CD4-positive, alpha-beta T cell treated with Interleukin-2 at 100 ng/mL for 4 hours (primary cell): ENCODE measurements around the gene ADH7.

Experiments
- DNase-seq: peaks from one replicate; pipeline ENCODE4 v3.0.0-alpha.2; 2020; ENCODE audit warnings: low spot score

Gene ADH7

GRCh38 chr4:99435154-99435553 is at the start of gene ADH7:
Gene ADH7, minus strand, starts transcription at chr4:99435342. Its CDS starts 109 bp downstream, at chr4:99435233.
- no peak for DNase-seq

GRCh38 chr4:99483636-99484035 is 48.5 kb upstream of the ADH7 start:
- no peak for DNase-seq

- DNase-seq, result no peak
These were observed 38.0 kb upstream of the ADH7 start for GRCh38 chr4:99473131-99473530.

- no peak for DNase-seq
These were observed 36.8 kb upstream of the ADH7 start for GRCh38 chr4:99471896-99472295.

- no peak for DNase-seq
These were observed 36.2 kb upstream of the ADH7 start for GRCh38 chr4:99471349-99471748.

DNA sequence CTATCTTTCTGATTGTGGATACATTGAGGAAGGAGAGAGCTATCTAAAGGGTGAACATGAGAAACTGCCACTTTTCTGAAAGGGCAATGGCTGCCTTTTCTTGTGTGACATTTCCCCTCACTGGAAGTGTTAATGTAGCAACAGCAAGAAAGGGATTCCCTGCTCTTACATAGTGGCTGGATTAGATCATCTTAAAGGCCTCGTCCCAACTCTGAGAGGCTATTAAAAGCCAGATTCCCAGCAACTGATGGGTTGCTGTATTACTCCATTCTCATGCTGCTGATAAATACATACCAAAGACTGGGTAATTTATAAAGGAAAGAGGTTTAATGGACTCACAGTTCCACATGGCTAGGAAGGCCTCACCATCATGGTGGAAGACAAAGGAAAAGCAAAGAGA is 33.7 kb upstream of the ADH7 start:
- no peak for DNase-seq

DNA sequence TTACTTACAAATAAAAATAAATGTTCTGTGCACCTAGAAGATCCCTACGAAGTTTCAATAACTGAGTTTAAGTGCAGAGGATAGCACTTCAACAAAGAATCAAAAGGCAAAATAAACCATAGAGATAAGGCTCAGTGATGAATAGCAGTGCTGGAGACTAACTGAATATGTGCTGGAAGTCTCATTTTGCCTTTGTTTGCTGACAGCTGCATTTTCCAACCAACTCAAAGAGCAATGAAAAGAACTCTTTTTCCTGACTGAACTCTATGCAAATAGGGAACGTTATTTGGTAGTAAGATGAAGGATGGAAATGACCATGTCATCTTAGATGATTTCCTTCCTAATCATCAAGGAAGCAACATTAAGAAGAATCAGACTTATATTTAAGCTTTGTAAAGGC is 32.7 kb upstream of the ADH7 start:
- no peak for DNase-seq

- DNase-seq, result no peak
These were observed 28.4 kb upstream of the ADH7 start for GRCh38 chr4:99463566-99463965.

DNA sequence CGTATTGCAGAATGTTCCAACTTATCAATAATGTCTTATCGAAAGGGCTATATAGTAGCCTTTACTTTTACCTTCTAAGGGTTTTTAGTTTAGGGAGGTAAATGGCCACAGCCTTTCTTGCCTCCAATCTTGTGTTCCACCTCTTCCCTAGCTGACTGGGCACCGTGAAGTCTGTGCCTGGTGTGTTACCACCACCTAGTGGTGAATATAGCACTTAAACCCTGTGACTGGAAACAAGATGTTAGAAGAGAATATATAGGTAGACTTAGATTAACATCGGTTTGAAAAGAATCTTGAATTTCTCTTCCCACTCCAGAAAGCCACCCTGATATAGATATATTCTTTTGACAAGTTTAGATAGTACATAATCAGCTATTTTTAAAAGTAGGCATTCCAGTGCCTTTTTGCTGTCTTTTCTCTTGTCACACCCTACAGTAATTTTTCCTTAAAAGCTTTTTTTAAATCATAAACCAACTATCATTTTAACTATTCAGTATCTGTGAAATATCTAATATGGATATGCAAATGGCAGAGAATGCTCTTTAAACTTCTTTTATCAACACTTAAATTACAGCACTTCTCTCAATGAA is 27.8 kb upstream of the ADH7 start:
- peak; percentile 58 for DNase-seq

- DNase-seq, result no peak
These were observed 26.7 kb upstream of the ADH7 start for GRCh38 chr4:99461623-99462401.

- DNase-seq, result no peak
These were observed 24.5 kb upstream of the ADH7 start for GRCh38 chr4:99459546-99460042.

- no peak for DNase-seq
These were observed 23.8 kb upstream of the ADH7 start for GRCh38 chr4:99458911-99459447.

- DNase-seq, result no peak
These were observed 22.5 kb upstream of the ADH7 start for GRCh38 chr4:99457676-99458075.

DNA sequence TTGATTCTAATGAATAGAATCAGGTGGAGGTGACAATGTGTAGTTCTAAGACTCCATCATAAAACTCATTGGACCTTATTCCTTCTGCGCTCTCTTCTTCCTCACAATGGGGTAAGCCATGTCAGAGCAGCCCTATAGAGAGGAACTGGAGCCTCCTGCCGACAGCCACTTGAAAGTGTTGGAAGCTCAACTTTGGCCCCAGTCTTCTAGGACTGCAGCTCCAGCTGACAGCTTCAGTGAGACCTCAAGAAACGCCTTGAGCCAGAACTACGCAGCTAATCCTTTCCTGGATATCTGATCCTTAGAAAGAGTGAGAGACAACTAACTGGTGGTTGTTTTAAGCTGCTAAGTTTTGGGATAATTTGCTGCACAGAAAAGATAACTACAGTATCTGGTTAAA is 22.1 kb upstream of the ADH7 start:
- DNase-seq, result no peak

DNA sequence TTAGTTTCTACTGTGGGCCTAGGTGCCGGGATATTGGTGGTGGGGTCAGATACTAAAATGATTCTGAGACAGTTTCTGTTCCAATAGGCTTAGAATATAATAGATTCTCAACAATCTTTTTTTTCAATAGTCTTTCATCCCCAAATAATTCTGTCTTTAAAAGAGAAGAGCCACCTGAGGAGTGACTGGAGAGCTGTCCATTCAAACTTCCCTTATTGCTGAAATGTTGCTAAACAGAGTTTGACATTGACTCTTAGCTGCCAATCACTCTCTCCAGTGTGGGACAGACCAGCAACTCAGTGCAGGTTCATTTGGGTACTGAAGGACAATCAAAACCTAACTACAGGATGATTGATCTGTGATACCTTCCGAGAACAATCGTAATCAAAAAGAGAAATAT is 12.4 kb upstream of the ADH7 start:
- no peak for DNase-seq

- DNase-seq, result no peak
These were observed 11.9 kb upstream of the ADH7 start for GRCh38 chr4:99447079-99447478.

DNA sequence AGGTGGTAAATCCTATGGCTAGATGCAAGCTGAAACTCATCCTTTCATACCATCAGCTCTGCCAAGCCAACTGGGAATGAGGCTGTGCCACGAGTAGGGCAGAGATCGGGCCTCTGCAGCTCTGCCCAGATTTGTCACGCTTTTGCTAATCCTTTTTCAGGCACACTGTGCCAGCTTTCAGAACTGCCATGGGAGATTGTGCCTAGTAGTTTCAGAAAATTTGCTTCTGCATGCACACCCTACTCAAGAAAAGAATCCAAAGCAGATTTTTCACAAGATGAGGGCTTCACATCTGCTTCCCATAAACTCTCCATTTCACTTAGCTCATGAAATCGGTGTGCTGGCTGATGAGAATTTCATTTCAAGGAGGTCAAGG is 3.3 kb upstream of the ADH7 start:
- no peak for DNase-seq

DNA sequence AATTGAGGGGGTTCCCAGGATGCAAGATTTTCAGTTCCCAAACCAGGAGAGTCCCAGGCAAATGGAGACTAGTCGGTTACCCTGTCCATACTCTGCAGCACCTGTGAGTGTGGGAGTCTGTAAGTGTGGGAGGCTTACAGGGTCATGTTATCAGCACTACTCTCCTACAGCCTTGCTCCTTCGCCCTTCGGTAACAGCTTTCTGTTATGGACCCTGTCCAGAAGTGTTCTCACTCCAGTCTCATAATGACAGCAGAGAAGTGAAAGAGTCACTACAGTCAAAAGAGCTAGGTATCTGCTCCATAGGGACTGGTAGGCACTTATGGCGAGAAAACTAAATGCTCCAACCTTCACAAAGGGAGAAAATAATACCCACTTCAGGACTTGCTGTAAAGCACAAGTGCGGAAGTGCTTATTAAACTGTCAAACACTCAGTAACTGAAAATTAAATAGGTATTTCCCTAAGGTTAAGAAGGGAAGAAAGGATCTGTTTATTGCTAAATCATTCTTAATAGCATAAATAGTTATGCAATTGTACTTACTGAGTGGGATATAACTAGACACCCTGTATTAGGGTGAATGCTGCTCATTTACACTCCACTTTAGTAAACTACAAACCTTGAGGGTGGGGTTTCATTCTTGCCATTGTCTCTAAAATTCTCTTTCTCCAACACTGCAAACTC is 2.7 kb upstream of the ADH7 start:
- DNase-seq, result no peak

- DNase-seq, result no peak
These were observed 2.0 kb upstream of the ADH7 start for GRCh38 chr4:99436976-99437722.

DNA sequence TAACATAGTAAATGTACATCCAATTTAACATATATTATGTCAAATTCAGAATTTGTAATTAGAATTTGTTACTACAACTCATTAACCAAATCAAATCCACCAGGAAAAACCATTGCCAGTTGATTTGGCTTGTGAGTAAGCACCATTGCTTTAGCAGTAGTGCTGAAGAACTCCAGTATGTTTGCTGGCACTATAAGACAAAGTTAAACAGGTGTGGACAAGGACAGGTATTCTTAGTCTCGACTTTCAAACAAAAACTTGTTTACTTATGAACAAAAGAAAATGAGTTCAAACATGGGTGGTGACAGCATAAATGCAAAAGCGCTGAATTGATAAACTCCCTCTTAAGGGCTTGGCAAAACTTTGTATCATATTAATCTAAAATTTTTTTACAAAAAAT is 1.3 kb upstream of the ADH7 start:
- DNase-seq, result no peak

GRCh38 chr4:99430106-99430505 is 5.0 kb downstream of the ADH7 start:
- DNase-seq, result no peak

GRCh38 chr4:99417125-99417524 is 18.0 kb downstream of the ADH7 start:
- DNase-seq, result no peak
